ENCODE data around the gene UBL7.
"Not testable (repeated sequence)": the region's sequence is repeated elsewhere in the genome, so short reads cannot be mapped to it uniquely, and the experiment has no call there.

Gene UBL7

GRCh38 chr15:74464216-74464615 lies 3.3 kb upstream of the UBL7 start:
- DNase-seq (ENCODE audit: low read depth in 1 of 2, low spot score in 1 of 2), result no peak

- DNase-seq (ENCODE audit: low read depth in 1 of 2, low spot score in 1 of 2), result no peak
Observed at GRCh38 chr15:74463634-74464033, 2.7 kb upstream of the UBL7 start.

GRCh38 chr15:74461847-74462511 lies 1.0 kb upstream of the UBL7 start:
- DNase-seq (ENCODE audit: low read depth in 1 of 2, low spot score in 1 of 2), result no peak

GRCh38 chr15:74460298-74460697 lies 662 bp downstream of the UBL7 start:
- DNase-seq (ENCODE audit: low read depth in 1 of 2, low spot score in 1 of 2), result no peak

GRCh38 chr15:74459798-74460197 lies 1.2 kb downstream of the UBL7 start:
- DNase-seq (ENCODE audit: low read depth in 1 of 2, low spot score in 1 of 2), result not testable (repeated sequence)

- DNase-seq (ENCODE audit: low read depth in 1 of 2, low spot score in 1 of 2), result no peak
Observed at GRCh38 chr15:74458473-74458872, 2.5 kb downstream of the UBL7 start.

GRCh38 chr15:74457036-74457435 lies 3.9 kb downstream of the UBL7 start:
- DNase-seq (ENCODE audit: low read depth in 1 of 2, low spot score in 1 of 2), result not testable (repeated sequence)

GRCh38 chr15:74454764-74455500 lies 6.0 kb downstream of the UBL7 start:
- DNase-seq (ENCODE audit: low read depth in 1 of 2, low spot score in 1 of 2), result no peak

- DNase-seq (ENCODE audit: low read depth in 1 of 2, low spot score in 1 of 2), result no peak
Observed at GRCh38 chr15:74453925-74454763, 6.8 kb downstream of the UBL7 start.

GRCh38 chr15:74451861-74452835 lies 8.8 kb downstream of the UBL7 start:
- no peak for DNase-seq (ENCODE audit: low read depth in 1 of 2, low spot score in 1 of 2)

- DNase-seq (ENCODE audit: low read depth in 1 of 2, low spot score in 1 of 2), result no peak
Observed at GRCh38 chr15:74451322-74451721, 9.6 kb downstream of the UBL7 start.

GRCh38 chr15:74449643-74450205 lies 11.2 kb downstream of the UBL7 start:
- no peak for DNase-seq (ENCODE audit: low read depth in 1 of 2, low spot score in 1 of 2)

- no peak for DNase-seq (ENCODE audit: low read depth in 1 of 2, low spot score in 1 of 2)
Observed at GRCh38 chr15:74449095-74449494, 11.9 kb downstream of the UBL7 start.

GRCh38 chr15:74445816-74446763 lies 14.9 kb downstream of the UBL7 start:
- DNase-seq (ENCODE audit: low read depth in 1 of 2, low spot score in 1 of 2), result no peak

- no peak for DNase-seq (ENCODE audit: low read depth in 1 of 2, low spot score in 1 of 2)
Observed at GRCh38 chr15:74444106-74445062, 16.6 kb downstream of the UBL7 start.

GRCh38 chr15:74443100-74443909 lies 17.7 kb downstream of the UBL7 start:
- no peak for DNase-seq (ENCODE audit: low read depth in 1 of 2, low spot score in 1 of 2)

GRCh38 chr15:74442604-74443003 lies 18.4 kb downstream of the UBL7 start:
- DNase-seq (ENCODE audit: low read depth in 1 of 2, low spot score in 1 of 2), result no peak
